GM12891 (cell line): ENCODE measurements around the gene SRPK1.
"Not testable (repeated sequence)": the region's sequence is repeated elsewhere in the genome, so short reads cannot be mapped to it uniquely, and the experiment has no call there.

Source experiments
- POLR2A ChIP-seq: IDR thresholded peaks from 2 replicates; pipeline ENCODE4 v1.6.1; 2011; ENCODE audit warnings: low read depth, low read length, control low read depth
- POLR2AphosphoS5 ChIP-seq: IDR thresholded peaks from 2 replicates; pipeline ENCODE4 v1.6.1; 2011; ENCODE audit warnings: low read depth, low read length, control low read depth
- POU2F2 ChIP-seq: IDR thresholded peaks from 2 replicates; pipeline ENCODE4 v1.6.1; 2011; ENCODE audit warnings: low read depth, mild to moderate bottlenecking, control low read depth, low read length, moderate library complexity
- SPI1 ChIP-seq: IDR thresholded peaks from 2 replicates; pipeline ENCODE4 v1.6.1; 2011; ENCODE audit warnings: low read depth, low read length, control low read depth

GRCh38 chr6:35940014-35940413 lies 19.1 kb upstream of the SRPK1 start:
- TF ChIP-seq POLR2A, SPI1, POLR2AphosphoS5, POU2F2: not testable (repeated sequence)
